ENCODE results near the gene RYR3. TPM values are rescaled to one million over a fixed set of nuclear protein-coding genes. Genes with fewer than 3 reads are reported as not detected.

The RYR3 gene
- total RNA-seq, 1 donor from 2014 or later, result not detected

- intact Hi-C loops (cut with DNase I), result no loop called here
- no peak for DNase-seq
- no peak for ATAC-seq (ENCODE audit: poor library complexity)
These were observed 113.3 kb downstream of the RYR3 start for GRCh38 chr15:33424025-33424424.

- intact Hi-C loops (cut with DNase I), result no loop called here
- ATAC-seq (ENCODE audit: poor library complexity) (no peak), DNase-seq (no peak)
These were observed 114.4 kb downstream of the RYR3 start for GRCh38 chr15:33425142-33425541.

- ATAC-seq (ENCODE audit: poor library complexity), result no peak
- intact Hi-C loops (cut with DNase I), result no loop called here
These were observed 119.8 kb downstream of the RYR3 start for GRCh38 chr15:33430577-33430976.

GRCh38 chr15:33433821-33434220 is 123.1 kb downstream of the RYR3 start:
- DNase-seq (no peak), ATAC-seq (ENCODE audit: poor library complexity) (no peak)
- intact Hi-C loops (cut with DNase I), result no loop called here

More at GRCh38 chr15:33430577-33430976, 119.8 kb downstream of the RYR3 start:
- DNase-seq, result no peak

GRCh38 chr15:33438396-33438795 is 127.6 kb downstream of the RYR3 start:
- intact Hi-C loops (cut with DNase I), result no loop called here
- ATAC-seq (ENCODE audit: poor library complexity), result no peak
- DNase-seq, result no peak

- ATAC-seq (ENCODE audit: poor library complexity), result no peak
- intact Hi-C loops (cut with DNase I), result no loop called here
These were observed 130.1 kb downstream of the RYR3 start for GRCh38 chr15:33440900-33441299.

GRCh38 chr15:33442449-33442848 is 131.7 kb downstream of the RYR3 start:
- intact Hi-C loops (cut with DNase I), result no loop called here
- no peak for ATAC-seq (ENCODE audit: poor library complexity)
- no peak for DNase-seq

More at GRCh38 chr15:33440900-33441299, 130.1 kb downstream of the RYR3 start:
- DNase-seq, result no peak

GRCh38 chr15:33443708-33444107 is 132.9 kb downstream of the RYR3 start:
- ATAC-seq (ENCODE audit: poor library complexity) (no peak), DNase-seq (no peak)
- intact Hi-C loops (cut with DNase I), result no loop called here

- ATAC-seq (ENCODE audit: poor library complexity), result no peak
- intact Hi-C loops (cut with DNase I), result no loop called here
These were observed 135.2 kb downstream of the RYR3 start for GRCh38 chr15:33445984-33446383.

GRCh38 chr15:33448151-33448550 is 137.4 kb downstream of the RYR3 start:
- intact Hi-C loops (cut with DNase I), result no loop called here
- no peak for DNase-seq
- no peak for ATAC-seq (ENCODE audit: poor library complexity)

More at GRCh38 chr15:33445984-33446383, 135.2 kb downstream of the RYR3 start:
- no peak for DNase-seq

- DNase-seq, result no peak
- ATAC-seq (ENCODE audit: poor library complexity), result no peak
These were observed 138.3 kb downstream of the RYR3 start for GRCh38 chr15:33448961-33449606.

GRCh38 chr15:33449810-33450209 is 139.0 kb downstream of the RYR3 start:
- intact Hi-C loops (cut with DNase I), result no loop called here
- no peak for ATAC-seq (ENCODE audit: poor library complexity)
- DNase-seq, result no peak

More at GRCh38 chr15:33448961-33449606, 138.3 kb downstream of the RYR3 start:
- intact Hi-C loops (cut with DNase I), result no loop called here

GRCh38 chr15:33451385-33451784 is 140.6 kb downstream of the RYR3 start:
- intact Hi-C loops (cut with DNase I), result no loop called here
- ATAC-seq (ENCODE audit: poor library complexity), result no peak
- DNase-seq, result no peak

GRCh38 chr15:33453761-33454160 is 143.0 kb downstream of the RYR3 start:
- DNase-seq (no peak), ATAC-seq (ENCODE audit: poor library complexity) (no peak)
- intact Hi-C loops (cut with DNase I), result no loop called here

- intact Hi-C loops (cut with DNase I), result no loop called here
- ATAC-seq (ENCODE audit: poor library complexity), result no peak
These were observed 143.6 kb downstream of the RYR3 start for GRCh38 chr15:33454346-33454745.

GRCh38 chr15:33454996-33455395 is 144.2 kb downstream of the RYR3 start:
- intact Hi-C loops (cut with DNase I), result no loop called here
- ATAC-seq (ENCODE audit: poor library complexity) (no peak), DNase-seq (no peak)

More at GRCh38 chr15:33454346-33454745, 143.6 kb downstream of the RYR3 start:
- DNase-seq, result no peak

GRCh38 chr15:33458421-33458820 is 147.7 kb downstream of the RYR3 start:
- ATAC-seq (ENCODE audit: poor library complexity) (no peak), DNase-seq (no peak)
- intact Hi-C loops (cut with DNase I), result no loop called here

GRCh38 chr15:33460166-33460805 is 149.5 kb downstream of the RYR3 start:
- intact Hi-C loops (cut with DNase I), result no loop called here

GRCh38 chr15:33461671-33462070 is 150.9 kb downstream of the RYR3 start:
- no peak for ATAC-seq (ENCODE audit: poor library complexity)
- intact Hi-C loops (cut with DNase I), result no loop called here

More at GRCh38 chr15:33460166-33460805, 149.5 kb downstream of the RYR3 start:
- no peak for ATAC-seq (ENCODE audit: poor library complexity)
- no peak for DNase-seq

GRCh38 chr15:33467146-33467815 is 156.5 kb downstream of the RYR3 start:
- DNase-seq, result no peak
- intact Hi-C loops (cut with DNase I), result no loop called here
- ATAC-seq (ENCODE audit: poor library complexity), result no peak

More at GRCh38 chr15:33461671-33462070, 150.9 kb downstream of the RYR3 start:
- no peak for DNase-seq
